T follicular helper cell (primary cell): ENCODE data around the gene LY6G6C.

ENCODE experiments used
- DNase-seq: peaks from one replicate; pipeline ENCODE4 v3.0.0-alpha.2; 2020; ENCODE audit warnings: low read depth

The LY6G6C gene

GRCh38 chr6:31680226-31681134, 41.1 kb downstream of the LY6G6C start, which contains the start of gene LY6G5C:
Gene LY6G5C (minus strand): TSS chr6:31681067. CDS start chr6:31680373, 694 bp downstream.
- DNase-seq, result peak; percentile 39

GRCh38 chr6:31677955-31678354, 43.6 kb downstream of the LY6G6C start:
- no peak for DNase-seq

- no peak for DNase-seq
Observed at GRCh38 chr6:31676904-31677303, 44.6 kb downstream of the LY6G6C start.

GRCh38 chr6:31676322-31676903, 45.1 kb downstream of the LY6G6C start:
- no peak for DNase-seq

GRCh38 chr6:31669676-31670075, 51.9 kb downstream of the LY6G6C start, which contains the start of gene LY6G5B:
Gene LY6G5B (plus strand): TSS chr6:31669976. CDS start chr6:31670951, 975 bp downstream.
- no peak for DNase-seq
